Caco-2 (cell line): ENCODE results near the gene HS3ST4. TPM values are rescaled to one million over a fixed set of nuclear protein-coding genes. Genes with fewer than 3 reads are reported as not detected.
"Not testable (repeated sequence)": the region's sequence is repeated elsewhere in the genome, so short reads cannot be mapped to it uniquely, and the experiment has no call there.

Experiments used
- BruUV-seq: library from RNA; stranded (reverse); fragments of 400-500 nt; replicated peaks from 2 replicates; lab custom pipeline; 2021; lab: Mats Ljungman, UMichigan
- CTCF ChIA-PET: fragments of 300-600 bp; sonication (Branson Sonifier 250); formaldehyde crosslinking; loops from one replicate; lab custom pipeline; 2022; ENCODE audit warnings: antibody characterized with exemption; lab: Charles Lee
- POLR2A ChIA-PET: fragments of 300-600 bp; sonication (Branson Sonifier 250); formaldehyde crosslinking; loops from one replicate; lab custom pipeline; 2022; ENCODE audit warnings: antibody characterized with exemption; lab: Charles Lee
- DNase-seq, 2 experiments: peaks; one replicate each; pipeline versions ENCODE4 v3.0.0 to v3.0.0-alpha.2; 2020 to 2022
- H3K27me3 ChIP-seq: replicated peaks from 2 replicates; pipeline ENCODE4 v1.6.0; 2011; ENCODE audit warnings: low read length; ENCODE audit not compliant: control insufficient read depth, insufficient read depth
- H3K36me3 ChIP-seq: 2 replicates; pipeline ENCODE4 v1.5.1; 2011; ENCODE audit warnings: low read length; ENCODE audit not compliant: control insufficient read depth, insufficient read depth
- H3K4me1 ChIP-seq: fragments of 250-450 bp; sonication (Bioruptor Pico); 2 replicates; pipeline ENCODE4 v1.5.1; 2020; ENCODE audit warnings: mild to moderate bottlenecking
- H3K4me3 ChIP-seq: 2 replicates; pipeline ENCODE4 v1.5.1; 2011; ENCODE audit warnings: low read depth, mild to moderate bottlenecking, control low read depth, low read length
- H3K9me3 ChIP-seq: fragments of 250-450 bp; sonication (Bioruptor Pico); 2 replicates; pipeline ENCODE4 v1.5.1; 2020; ENCODE audit warnings: mild to moderate bottlenecking, moderate library complexity
- H3K27ac Mint-ChIP-seq: one replicate; pipeline ENCODE4 v1.8.0; 2022; ENCODE audit warnings: mixed read lengths; ENCODE audit not compliant: unreplicated experiment
- H3K27me3 Mint-ChIP-seq: one replicate; pipeline ENCODE4 v1.8.0; 2022; ENCODE audit warnings: mixed read lengths; ENCODE audit not compliant: insufficient read depth, unreplicated experiment
- H3K36me3 Mint-ChIP-seq: one replicate; pipeline ENCODE4 v1.8.0; 2022; ENCODE audit warnings: mild to moderate bottlenecking, mixed read lengths; ENCODE audit not compliant: insufficient read depth, unreplicated experiment
- H3K4me1 Mint-ChIP-seq: one replicate; pipeline ENCODE4 v1.8.0; 2022; ENCODE audit warnings: low read depth, mixed read lengths; ENCODE audit not compliant: unreplicated experiment
- H3K4me3 Mint-ChIP-seq: one replicate; pipeline ENCODE4 v1.8.0; 2022; ENCODE audit warnings: mild to moderate bottlenecking, moderate library complexity, mixed read lengths; ENCODE audit not compliant: unreplicated experiment
- H3K9me3 Mint-ChIP-seq: one replicate; pipeline ENCODE4 v1.8.0; 2022; ENCODE audit warnings: mixed read lengths; ENCODE audit not compliant: unreplicated experiment
- CTCF ChIP-seq, 2 experiments: fragments of 200-600 bp in 1 of 2; IDR thresholded peaks; 1 replicate in 1 of 2; 2 replicates in 1 of 2; pipeline versions ENCODE4 v1.5.1 to v1.8.0; 2011 to 2022; ENCODE audit warnings: antibody characterized with exemption in 1 of 2, control low read depth in 1 of 2, inconsistent platforms in 1 of 2, low read depth in 1 of 2, low read length in 1 of 2, mild to moderate bottlenecking in 1 of 2, moderate library complexity in 1 of 2; ENCODE audit not compliant: insufficient read depth in 1 of 2, severe bottlenecking in 1 of 2, unreplicated experiment in 1 of 2
- intact Hi-C: fragments of 100-400 bp; cut with micrococcal nuclease; formaldehyde crosslinking; loops from one replicate; pipeline ENCODE4 v1.10.0; 2022; ENCODE audit not compliant: unreplicated experiment
- total RNA-seq: library from RNA; stranded (reverse); gene quantifications from 2 replicates; pipeline ENCODE4 v1.2.3, GENCODE V29; 2022

The HS3ST4 gene
- total RNA-seq, 1 experiment from 2014 or later, result 0.11 TPM

GRCh38 chr16:25764466-25764865 is 72.7 kb downstream of the HS3ST4 start:
- POLR2A ChIA-PET, result no interaction called here
- CTCF ChIA-PET, result no interaction called here
- Histone ChIP-seq H3K9me3 (no peaks in the 10 kb centered on the region), H3K4me1 (no peaks in the 10 kb centered on the region), H3K27me3 (no peaks in the 10 kb centered on the region; the same call in 1 of the 2 replicates), H3K4me3 (no peak overlapping the region), H3K36me3 (no peaks in the 10 kb centered on the region)
- no peaks in the 10 kb centered on the region for H3K4me1 Mint-ChIP-seq
- no peaks in the 10 kb centered on the region for H3K36me3 Mint-ChIP-seq
- no peak for DNase-seq
- intact Hi-C loops, result no loop called here
- no peak overlapping the region for H3K27ac Mint-ChIP-seq
- peaks cover 12% of the 10 kb centered on the region for H3K27me3 Mint-ChIP-seq
- no TSS peak for BruUV-seq
- H3K9me3 Mint-ChIP-seq, result no peaks in the 10 kb centered on the region
- no peak for TF ChIP-seq CTCF (IDR thresholded peaks at IDR 0.05; ENCODE audit: insufficient read depth in 1 of 2, low read depth in 1 of 2, low read length in 1 of 2, severe bottlenecking in 1 of 2, unreplicated experiment in 1 of 2)
- no peak overlapping the region for H3K4me3 Mint-ChIP-seq

GRCh38 chr16:25771216-25771615 is 79.5 kb downstream of the HS3ST4 start:
- Histone ChIP-seq H3K9me3 (no peaks in the 10 kb centered on the region), H3K27me3 (no peaks in the 10 kb centered on the region; the same call in 1 of the 2 replicates), H3K4me3 (no peak overlapping the region), H3K36me3 (no peaks in the 10 kb centered on the region), H3K4me1 (no peaks in the 10 kb centered on the region)
- intact Hi-C loops, result loop anchor here (10.0 kb wide), 1 partner anchor 56 kb away; no protein-coding TSS in a partner anchor
- no peak for DNase-seq
- H3K27me3 Mint-ChIP-seq, result peaks cover 6% of the 10 kb centered on the region
- no peak for TF ChIP-seq CTCF (IDR thresholded peaks at IDR 0.05; ENCODE audit: insufficient read depth in 1 of 2, low read depth in 1 of 2, low read length in 1 of 2, severe bottlenecking in 1 of 2, unreplicated experiment in 1 of 2)
- no peaks in the 10 kb centered on the region for H3K9me3 Mint-ChIP-seq
- ChIA-PET POLR2A (no interaction called here), CTCF (no interaction called here)
- H3K4me3 Mint-ChIP-seq, result no peak overlapping the region
- no peak overlapping the region for H3K27ac Mint-ChIP-seq
- H3K4me1 Mint-ChIP-seq, result no peaks in the 10 kb centered on the region
- no TSS peak for BruUV-seq
- H3K36me3 Mint-ChIP-seq, result no peaks in the 10 kb centered on the region

DNA sequence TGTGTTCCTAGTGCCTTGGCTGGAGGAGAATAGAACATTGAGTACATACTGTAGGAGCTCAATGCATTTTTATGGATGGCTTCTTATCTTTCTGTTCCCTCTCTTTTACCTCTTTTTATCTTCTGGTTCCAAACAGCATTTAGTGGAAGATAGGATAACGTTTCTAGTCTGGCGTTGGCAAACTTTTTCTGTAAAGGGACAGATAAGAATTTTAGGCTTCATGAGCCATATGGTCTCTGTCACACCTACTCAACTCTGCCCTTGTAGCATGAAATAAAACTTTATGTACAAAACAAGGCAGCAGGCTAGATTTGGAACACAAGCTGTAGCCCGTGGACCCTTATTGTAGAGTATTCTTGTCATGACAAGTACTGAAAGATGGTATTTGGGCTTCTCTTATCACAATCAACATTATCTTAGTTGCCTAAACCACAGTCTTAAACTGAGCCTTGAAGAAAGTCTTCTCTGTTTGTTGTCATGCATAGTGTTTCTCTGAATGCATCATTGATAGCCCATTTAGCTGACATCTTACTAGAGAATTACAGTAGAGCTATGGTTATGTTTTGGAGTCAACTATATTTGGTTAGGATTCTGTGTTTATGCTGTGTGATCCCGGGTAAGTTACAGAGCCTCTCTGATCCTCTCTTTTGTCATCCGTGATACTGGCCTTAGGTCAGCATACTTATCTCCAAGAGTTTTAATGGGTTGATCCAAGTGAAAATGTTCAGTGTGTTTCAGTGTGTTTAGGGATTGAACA is 80.2 kb downstream of the HS3ST4 start:
- intact Hi-C loops, result loop anchor here (10.0 kb wide), 1 partner anchor 57 kb away; no protein-coding TSS in a partner anchor
- BruUV-seq, result no TSS peak

DNA sequence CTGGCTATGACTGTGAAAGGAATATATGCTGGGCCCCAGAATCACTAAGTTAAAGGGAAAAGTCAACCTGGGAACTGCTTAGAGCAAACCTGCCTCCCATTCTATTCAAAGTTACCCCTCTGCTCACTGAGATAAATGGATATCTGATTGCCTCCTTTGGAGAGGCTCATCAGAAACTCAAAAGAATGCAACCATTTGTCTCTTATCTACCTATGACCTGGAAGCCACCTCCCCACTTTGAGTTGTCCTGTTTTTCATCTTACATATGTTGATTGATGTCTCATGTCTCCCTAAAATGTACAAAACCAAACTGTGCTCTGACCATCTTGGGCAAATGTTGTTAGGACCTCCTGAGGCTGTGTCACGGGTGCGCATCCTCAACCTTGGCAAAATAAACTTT is 84.5 kb downstream of the HS3ST4 start:
- H3K27me3 Mint-ChIP-seq, H3K4me3 ChIP-seq, DNase-seq, H3K4me3 Mint-ChIP-seq, H3K4me1 Mint-ChIP-seq, H3K27me3 ChIP-seq, H3K9me3 ChIP-seq, CTCF ChIA-PET, H3K27ac Mint-ChIP-seq, BruUV-seq, POLR2A ChIA-PET, H3K36me3 ChIP-seq, H3K9me3 Mint-ChIP-seq, H3K4me1 ChIP-seq, H3K36me3 Mint-ChIP-seq: not testable (repeated sequence)
- intact Hi-C loops, result loop anchor here (10.0 kb wide), 1 partner anchor 61 kb away; no protein-coding TSS in a partner anchor

More for the DNA sequence above, 80.2 kb downstream of the HS3ST4 start:
- no peaks in the 10 kb centered on the region for H3K9me3 Mint-ChIP-seq
- H3K9me3 ChIP-seq, result no peaks in the 10 kb centered on the region
- H3K4me3 ChIP-seq, result no peak overlapping the region
- no peaks in the 10 kb centered on the region for H3K36me3 ChIP-seq
- DNase-seq, result no peak
- H3K27me3 Mint-ChIP-seq, result peaks cover 7% of the 10 kb centered on the region
- no peaks in the 10 kb centered on the region for H3K36me3 Mint-ChIP-seq
- no peak overlapping the region for H3K4me3 Mint-ChIP-seq
- POLR2A ChIA-PET, result no interaction called here
- no peak for TF ChIP-seq CTCF (IDR thresholded peaks at IDR 0.05; ENCODE audit: insufficient read depth in 1 of 2, low read depth in 1 of 2, low read length in 1 of 2, severe bottlenecking in 1 of 2, unreplicated experiment in 1 of 2)
- H3K27ac Mint-ChIP-seq, result no peak overlapping the region
- no peaks in the 10 kb centered on the region for H3K4me1 Mint-ChIP-seq
- H3K27me3 ChIP-seq, result no peaks in the 10 kb centered on the region; the same call in 1 of the 2 replicates
- no peaks in the 10 kb centered on the region for H3K4me1 ChIP-seq
- CTCF ChIA-PET, result no interaction called here
